Spleen (tissue), 11 donors: Measurements from ENCODE around the gene GUCY2F. TPM values are rescaled to one million over a fixed set of nuclear protein-coding genes. Genes with fewer than 3 reads are reported as not detected.

ENCODE experiments used
- DNase-seq: peaks from one replicate; pipeline ENCODE4 v3.0.0-alpha.2; 2020
- H3K27ac ChIP-seq, 8 donors: fragments of 200-600 bp; sonication (generic) in 7 of 8; 1 replicate in 4 of 8; 2 replicates in 4 of 8; pipeline versions ENCODE4 v1.5.0 to v1.8.0; 2016 to 2021; ENCODE audit warnings: inconsistent platforms in 4 of 8, mild to moderate bottlenecking in 4 of 8, moderate library complexity in 1 of 8
- H3K27me3 ChIP-seq, 7 donors: fragments of 200-600 bp; sonication (generic) in 6 of 7; replicated peaks in 1 of 7; 1 replicate in 4 of 7; 2 replicates in 3 of 7; pipeline versions ENCODE4 v1.5.0 to v1.8.0; 2016 to 2021; ENCODE audit warnings: inconsistent platforms in 3 of 7, mild to moderate bottlenecking in 1 of 7
- H3K36me3 ChIP-seq, 6 donors: fragments of 200-600 bp; sonication (generic) in 5 of 6; 1 replicate in 4 of 6; 2 replicates in 2 of 6; pipeline versions ENCODE4 v1.5.0 to v1.8.0; 2016 to 2021; ENCODE audit warnings: inconsistent platforms in 2 of 6
- H3K4me1 ChIP-seq, 6 donors: fragments of 200-600 bp; sonication (generic) in 5 of 6; 1 replicate in 3 of 6; 2 replicates in 3 of 6; pipeline versions ENCODE4 v1.5.0 to v1.8.0; 2016 to 2021; ENCODE audit warnings: inconsistent platforms in 3 of 6
- H3K4me3 ChIP-seq, 8 donors: fragments of 200-600 bp; sonication (generic) in 7 of 8; 1 replicate in 4 of 8; 2 replicates in 4 of 8; pipeline versions ENCODE4 v1.5.0 to v1.8.0; 2016 to 2021; ENCODE audit warnings: inconsistent platforms in 4 of 8, mild to moderate bottlenecking in 4 of 8, moderate library complexity in 2 of 8
- H3K9me3 ChIP-seq, 8 donors: fragments of 200-600 bp; sonication (generic) in 7 of 8; 1 replicate in 4 of 8; 2 replicates in 4 of 8; pipeline versions ENCODE4 v1.5.0 to v1.8.0; 2016 to 2021; ENCODE audit warnings: inconsistent platforms in 4 of 8
- POLR2A ChIP-seq, 3 donors: fragments of 450-650 bp; IDR thresholded peaks; one replicate each; pipeline ENCODE4 v1.5.1; 2017; ENCODE audit warnings: antibody characterized with exemption in 3 of 3, mild to moderate bottlenecking in 1 of 3
- POLR2AphosphoS5 ChIP-seq, 3 donors: sonication (generic); formaldehyde crosslinking; IDR thresholded peaks; one replicate each; pipeline ENCODE4 v1.5.1; 2017; ENCODE audit warnings: antibody characterized with exemption in 3 of 3
- WGBS, 5 donors: extraction: QIAGEN DNeasy Blood & Tissue Kit in 3 of 5; methylation state at CpG; one replicate each; pipeline versions ENCODE4 v1.1.5 to v1.1.7; 2013 to 2018; 5-methylcytosine and 5-hydroxymethylcytosine counted together
- intact Hi-C: fragments of 100-400 bp; cut with DNase I; formaldehyde crosslinking; loops from one replicate; pipeline ENCODE4 v1.15.0; 2023; ENCODE audit warnings: low total_unique reads
- polyA plus RNA-seq, 3 donors: library from polyadenylated mRNA; stranded (reverse); fragments of 200-250 nt; gene quantifications; one replicate each; pipeline ENCODE4 v1.2.1, GENCODE V29; 2013
- total RNA-seq, 7 donors: library from RNA; depleted of rRNA in 3 of 7; stranded (reverse); fragments of >200 nt in 3 of 7; fragmentation: NEBNext Ultra II Directional in 4 of 7; extraction: Animal tissue kit (Norgen Biotek cat#: 25700) in 4 of 7; gene quantifications; one replicate each; pipeline versions ENCODE4 v1.1.0 to v1.2.1, GENCODE V29; 2016 to 2021
- TF ChIP-seq, protein P1 (sequence below), 11 experiments: fragments of 200-600 bp in 7 of 11; fragments of 450-650 bp in 4 of 11; sonication (generic) in 4 of 11; IDR thresholded peaks in 8 of 11; conservative IDR thresholded peaks in 3 of 11; 1 replicate in 7 of 11; 2 replicates in 4 of 11; pipeline versions ENCODE4 v1.4.0 to v1.8.0; 2016 to 2021; ENCODE audit warnings: antibody characterized with exemption in 11 of 11, inconsistent platforms in 4 of 11, mild to moderate bottlenecking in 1 of 11
- donor health status: healthy with polysubstance abuse.
- donor health status: DM: no; HTN: no; CAD: no; lungs with moderate emphysema.
- donor health status: DM: no; HTN: no; CAD: no.
- donor health status: Bipolar disorder and iron deficiency.
- donor health status: healthy.
- donor health status: DM: no; HTN: no; CAD: no.
- donor health status: DM: yes; HTN: yes; CAD: no.

The GUCY2F gene
- total and polyA plus RNA-seq, 10 donors, result 0.09 to 0.59 TPM; not detected in 8

DNA sequence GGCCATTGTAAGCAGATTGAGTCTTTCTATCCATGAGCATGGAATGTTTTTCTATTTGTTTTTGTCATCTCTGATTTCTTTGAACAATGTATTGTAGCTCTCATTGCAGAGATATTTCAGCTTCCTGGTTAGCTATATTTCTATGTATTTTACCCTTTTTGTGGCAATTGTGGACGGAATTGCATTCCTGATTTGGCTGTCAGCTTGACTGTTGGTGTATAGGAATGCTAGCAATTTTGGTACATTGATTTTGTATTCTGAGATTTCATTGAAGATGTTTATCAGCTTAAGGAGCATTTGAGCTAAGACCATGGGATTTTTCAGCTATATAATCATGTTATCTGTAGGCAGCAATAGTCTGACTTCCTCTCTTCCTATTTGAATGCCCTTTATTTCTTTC, 154.6 kb downstream of the GUCY2F start:
- intact Hi-C loops, result no loop called here
- Histone ChIP-seq H3K36me3 (no peaks in the 10 kb centered on the region), H3K4me1 (no peaks in the 10 kb centered on the region), H3K4me3 (no peak overlapping the region), H3K9me3 (peaks cover 0 to 12% (median 0%) of the 10 kb centered on the region in 8 donors), H3K27me3 (peaks cover 0 to 6% (median 0%) of the 10 kb centered on the region in 7 donors), H3K27ac (no peak overlapping the region)
- no peak for DNase-seq
- WGBS, 5 donors, result 42 to 71% (median 64%) methylated on average over 1 of the region's 1 CpG
- TF ChIP-seq POLR2AphosphoS5 (IDR thresholded peaks at IDR 0.05) (no peak), POLR2A (IDR thresholded peaks at IDR 0.05) (no peak)
- TF ChIP-seq, protein P1, sequence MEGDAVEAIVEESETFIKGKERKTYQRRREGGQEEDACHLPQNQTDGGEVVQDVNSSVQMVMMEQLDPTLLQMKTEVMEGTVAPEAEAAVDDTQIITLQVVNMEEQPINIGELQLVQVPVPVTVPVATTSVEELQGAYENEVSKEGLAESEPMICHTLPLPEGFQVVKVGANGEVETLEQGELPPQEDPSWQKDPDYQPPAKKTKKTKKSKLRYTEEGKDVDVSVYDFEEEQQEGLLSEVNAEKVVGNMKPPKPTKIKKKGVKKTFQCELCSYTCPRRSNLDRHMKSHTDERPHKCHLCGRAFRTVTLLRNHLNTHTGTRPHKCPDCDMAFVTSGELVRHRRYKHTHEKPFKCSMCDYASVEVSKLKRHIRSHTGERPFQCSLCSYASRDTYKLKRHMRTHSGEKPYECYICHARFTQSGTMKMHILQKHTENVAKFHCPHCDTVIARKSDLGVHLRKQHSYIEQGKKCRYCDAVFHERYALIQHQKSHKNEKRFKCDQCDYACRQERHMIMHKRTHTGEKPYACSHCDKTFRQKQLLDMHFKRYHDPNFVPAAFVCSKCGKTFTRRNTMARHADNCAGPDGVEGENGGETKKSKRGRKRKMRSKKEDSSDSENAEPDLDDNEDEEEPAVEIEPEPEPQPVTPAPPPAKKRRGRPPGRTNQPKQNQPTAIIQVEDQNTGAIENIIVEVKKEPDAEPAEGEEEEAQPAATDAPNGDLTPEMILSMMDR (IDR thresholded peaks at IDR 0.05 in 8 of 11, conservative IDR thresholded peaks at IDR 0.05 in 3 of 11), result no peak

Other genes starting within 250 kb of the GUCY2F start
- gene NXT2, start 54.8 kb upstream of the GUCY2F start, total RNA-seq, result 10 to 100 TPM in 1 of 7 donors, 1 to 10 TPM in 6; 8.4 to 15.6 (median 8.8) TPM
- gene NXT2, start 54.8 kb upstream of the GUCY2F start, polyA plus RNA-seq, result 1 to 10 TPM; 7.9 to 9.5 (median 9.2) TPM
- gene KCNE5, start 143.1 kb upstream of the GUCY2F start, total RNA-seq, result under 1 TPM in 6 of 7 donors, not detected in 1; 0.33 to 0.94 (median 0.59) TPM
- under 1 TPM; 0.08 to 0.16 (median 0.13) TPM for gene KCNE5, start 143.1 kb upstream of the GUCY2F start, polyA plus RNA-seq